ENCODE data around the gene C1QTNF8. TPM values are rescaled to one million over a fixed set of nuclear protein-coding genes. Genes with fewer than 3 reads are reported as not detected.

Gene C1QTNF8
- total RNA-seq, 1 donor from 2014 or later = not detected

GRCh38 chr16:1134776-1135458 lies 38.9 kb upstream of the C1QTNF8 start:
- no peak overlapping the region for H3K4me3 Mint-ChIP-seq
- H3K9me3 Mint-ChIP-seq = no peaks in the 10 kb centered on the region
- no peak for DNase-seq (ENCODE audit: extremely low spot score, unreplicated experiment)
- no peaks in the 10 kb centered on the region for H3K36me3 Mint-ChIP-seq
- no peak for TF ChIP-seq CTCF (conservative IDR thresholded peaks at IDR 0.05)
- no peak overlapping the region for H3K27ac Mint-ChIP-seq
- no peaks in the 10 kb centered on the region for H3K27me3 Mint-ChIP-seq
- H3K4me1 Mint-ChIP-seq (ENCODE audit: unreplicated experiment) = no peaks in the 10 kb centered on the region

- no peak overlapping the region for H3K4me3 Mint-ChIP-seq
- H3K27me3 Mint-ChIP-seq = no peaks in the 10 kb centered on the region
- H3K4me1 Mint-ChIP-seq (ENCODE audit: unreplicated experiment) = no peaks in the 10 kb centered on the region
- TF ChIP-seq CTCF (conservative IDR thresholded peaks at IDR 0.05) = no peak
- DNase-seq (ENCODE audit: extremely low spot score, unreplicated experiment) = no peak
- H3K27ac Mint-ChIP-seq = no peak overlapping the region
- no peaks in the 10 kb centered on the region for H3K9me3 Mint-ChIP-seq
- H3K36me3 Mint-ChIP-seq = no peaks in the 10 kb centered on the region
These were observed 37.9 kb upstream of the C1QTNF8 start for GRCh38 chr16:1133810-1134520.

GRCh38 chr16:1133271-1133670 lies 37.2 kb upstream of the C1QTNF8 start:
- Mint-ChIP-seq H3K36me3 (no peaks in the 10 kb centered on the region), H3K9me3 (no peaks in the 10 kb centered on the region), H3K27ac (no peak overlapping the region), H3K4me3 (no peak overlapping the region), H3K27me3 (no peaks in the 10 kb centered on the region), H3K4me1 (ENCODE audit: unreplicated experiment) (no peaks in the 10 kb centered on the region)
- no peak for DNase-seq (ENCODE audit: extremely low spot score, unreplicated experiment)
- no peak for TF ChIP-seq CTCF (conservative IDR thresholded peaks at IDR 0.05)

GRCh38 chr16:1132431-1132830 lies 36.4 kb upstream of the C1QTNF8 start:
- Mint-ChIP-seq H3K9me3 (no peaks in the 10 kb centered on the region), H3K27me3 (no peaks in the 10 kb centered on the region)

GRCh38 chr16:1131378-1131994 lies 35.4 kb upstream of the C1QTNF8 start:
- Mint-ChIP-seq H3K9me3 (no peaks in the 10 kb centered on the region), H3K4me3 (no peak overlapping the region), H3K27ac (no peak overlapping the region), H3K27me3 (no peaks in the 10 kb centered on the region), H3K4me1 (ENCODE audit: unreplicated experiment) (no peaks in the 10 kb centered on the region), H3K36me3 (no peaks in the 10 kb centered on the region)
- no peak for DNase-seq (ENCODE audit: extremely low spot score, unreplicated experiment)
- TF ChIP-seq CTCF (conservative IDR thresholded peaks at IDR 0.05) = no peak

More at GRCh38 chr16:1132431-1132830, 36.4 kb upstream of the C1QTNF8 start:
- H3K36me3 Mint-ChIP-seq = no peaks in the 10 kb centered on the region
- TF ChIP-seq CTCF (conservative IDR thresholded peaks at IDR 0.05) = no peak
- no peak for DNase-seq (ENCODE audit: extremely low spot score, unreplicated experiment)
- no peak overlapping the region for H3K27ac Mint-ChIP-seq
- no peak overlapping the region for H3K4me3 Mint-ChIP-seq
- H3K4me1 Mint-ChIP-seq (ENCODE audit: unreplicated experiment) = no peaks in the 10 kb centered on the region
